Endothelial cell of umbilical vein (primary cell): ENCODE results near the gene MYCT1. TPM values are rescaled to one million over a fixed set of nuclear protein-coding genes. Genes with fewer than 3 reads are reported as not detected.
A peak's percentile ranks its signal among the peaks of the same experiment; 100 is the strongest.

Experiments used
- BruUV-seq: library from RNA; stranded (reverse); fragments of 400-500 nt; replicated peaks from 2 replicates; lab custom pipeline; 2021; lab: Mats Ljungman, UMichigan
- CTCF ChIA-PET: fragments of 300-600, 350-600 bp; sonication (Branson Sonifier 250); formaldehyde crosslinking; loops from one replicate; lab custom pipeline; 2021; ENCODE audit warnings: antibody characterized with exemption, inconsistent platforms; lab: Charles Lee
- POLR2A ChIA-PET: fragments of 300-600, 350-600 bp; sonication (Branson Sonifier 250); formaldehyde crosslinking; loops from one replicate; lab custom pipeline; 2021; ENCODE audit warnings: antibody characterized with exemption, inconsistent platforms; lab: Charles Lee
- DNase-seq: peaks from one replicate; pipeline ENCODE4 v3.0.0-alpha.2; 2011; ENCODE audit warnings: low read depth, low spot score
- FAIRE-seq: peaks from 2 replicates; lab custom pipeline; 2011; peaks lifted over from hg19 to GRCh38; lab: Jason Lieb, UNC
- H2AFZ ChIP-seq: 2 replicates; pipeline ENCODE4 v1.6.0; 2012; ENCODE audit warnings: low read depth, low read length, control low read depth, inconsistent platforms
- H3K27ac ChIP-seq: 2 replicates; pipeline ENCODE4 v1.5.1; 2011; ENCODE audit warnings: low read depth, mild to moderate bottlenecking, control low read depth, low read length, moderate library complexity; ENCODE audit not compliant: insufficient read depth
- H3K27me3 ChIP-seq, 2 experiments: 2 replicates each; pipeline versions ENCODE4 v1.6.0 to v1.6.1; 2011; ENCODE audit warnings: low read length in 2 of 2, mixed read lengths in 1 of 2; ENCODE audit not compliant: control insufficient read depth in 2 of 2, insufficient read depth in 2 of 2
- H3K36me3 ChIP-seq, 2 experiments: 2 replicates in 1 of 2; 3 replicates in 1 of 2; pipeline ENCODE4 v1.5.1; 2011; ENCODE audit warnings: low read length in 2 of 2, mild to moderate bottlenecking in 1 of 2, moderate library complexity in 1 of 2; ENCODE audit not compliant: control insufficient read depth in 2 of 2, insufficient read depth in 2 of 2; ENCODE audit errors: extremely low read depth in 1 of 2
- H3K4me1 ChIP-seq: 3 replicates; pipeline ENCODE4 v1.5.1; 2011; ENCODE audit warnings: mild to moderate bottlenecking, low read length; ENCODE audit not compliant: control insufficient read depth, insufficient read depth; ENCODE audit errors: extremely low read depth
- H3K4me2 ChIP-seq: 2 replicates; pipeline ENCODE4 v1.6.1; 2011; ENCODE audit warnings: low read length, control low read depth, mixed read lengths; ENCODE audit not compliant: insufficient read depth
- H3K4me3 ChIP-seq, 3 experiments: fragments of 200-600 bp in 1 of 3; sonication (generic), shearing (Covaris generic) in 1 of 3; replicated peaks in 1 of 3; 2 replicates each; pipeline ENCODE4 v1.5.1; 2011 to 2016; ENCODE audit warnings: control low read depth in 3 of 3, low read length in 3 of 3, mild to moderate bottlenecking in 2 of 3, inconsistent platforms in 1 of 3, low read depth in 1 of 3, moderate library complexity in 1 of 3; ENCODE audit not compliant: insufficient read depth in 1 of 3
- H3K79me2 ChIP-seq: 2 replicates; pipeline ENCODE4 v1.6.0; 2012; ENCODE audit warnings: low read length, inconsistent platforms; ENCODE audit not compliant: control insufficient read depth, insufficient read depth
- H3K9ac ChIP-seq: replicated peaks from 2 replicates; pipeline ENCODE3; 2011; ENCODE audit warnings: low read length, control low read depth; ENCODE audit not compliant: insufficient read depth; ENCODE audit errors: extremely low read depth
- H3K9me1 ChIP-seq: replicated peaks from 3 replicates; pipeline ENCODE4 v1.6.0; 2011; ENCODE audit warnings: mild to moderate bottlenecking, low read length; ENCODE audit not compliant: control insufficient read depth, insufficient read depth; ENCODE audit errors: extremely low read depth
- H3K9me3 ChIP-seq: replicated peaks from 2 replicates; pipeline ENCODE4 v1.5.1; 2012; ENCODE audit warnings: low read length, inconsistent platforms; ENCODE audit not compliant: control insufficient read depth, insufficient read depth
- H4K20me1 ChIP-seq: replicated peaks from 2 replicates; pipeline ENCODE3; 2011; ENCODE audit warnings: mild to moderate bottlenecking, low read length; ENCODE audit not compliant: control insufficient read depth, insufficient read depth; ENCODE audit errors: extremely low read depth
- EZH2 ChIP-seq: IDR thresholded peaks from 2 replicates; pipeline ENCODE4 v1.6.1; 2012; ENCODE audit warnings: borderline replicate concordance, low read depth, mild to moderate bottlenecking, moderate library complexity, low read length, inconsistent platforms; ENCODE audit not compliant: severe bottlenecking
- FOS ChIP-seq: IDR thresholded peaks from 2 replicates; pipeline ENCODE4 v1.6.1; 2011; ENCODE audit warnings: mild to moderate bottlenecking, low read length, moderate library complexity, borderline replicate concordance; ENCODE audit not compliant: insufficient read depth
- GATA2 ChIP-seq: IDR thresholded peaks from 2 replicates; pipeline ENCODE4 v1.7.0; 2011; ENCODE audit warnings: low read depth, mild to moderate bottlenecking, moderate library complexity, mixed read lengths, low read length; ENCODE audit not compliant: insufficient read length, insufficient read depth
- JUN ChIP-seq: IDR thresholded peaks from 2 replicates; pipeline ENCODE4 v1.6.1; 2011; ENCODE audit warnings: borderline replicate concordance, low read depth; ENCODE audit not compliant: insufficient read length, insufficient read depth
- POLR2A ChIP-seq: IDR thresholded peaks from 2 replicates; pipeline ENCODE4 v1.6.1; 2012; ENCODE audit warnings: low read depth, mild to moderate bottlenecking, control low read depth, low read length
- dilution Hi-C: fragments of 300-500 bp; cut with MboI; formaldehyde crosslinking; loops from one replicate; pipeline ENCODE4 v1.15.0; 2019; ENCODE audit warnings: low sequenced_read_pairs; ENCODE audit not compliant: extremely low pct_ligation_motif_present
- intact Hi-C: fragments of 100-400 bp; cut with micrococcal nuclease; formaldehyde crosslinking; loops from one replicate; pipeline ENCODE4 v1.10.0; 2022
- polyA plus RNA-seq, 4 experiments: library from polyadenylated mRNA; depleted of rRNA in 3 of 4; stranded (reverse) in 3 of 4; unstranded in 1 of 4; fragments of >200 nt; gene quantifications; 2 replicates each; pipeline versions ENCODE4 v1.2.1 to v1.2.3, GENCODE V29; 2011 to 2012; ENCODE audit warnings: missing spikeins in 1 of 4
- total RNA-seq: library from RNA; stranded (reverse); gene quantifications from 2 replicates; pipeline ENCODE4 v1.2.3, GENCODE V29; 2021
- TF ChIP-seq, protein P1 (sequence below), 2 donors: IDR thresholded peaks; 1 replicate in 1 of 2; 2 replicates in 1 of 2; pipeline ENCODE4 v1.5.1; 2011; ENCODE audit warnings: low read length in 2 of 2, mild to moderate bottlenecking in 2 of 2, moderate library complexity in 2 of 2, control low read depth in 1 of 2, inconsistent platforms in 1 of 2, low read depth in 1 of 2; ENCODE audit not compliant: insufficient read depth in 1 of 2; ENCODE audit errors: extremely low read depth in 1 of 2
- TF ChIP-seq, protein P2 (sequence below): IDR thresholded peaks from 2 replicates; pipeline ENCODE4 v1.6.1; 2011; ENCODE audit not compliant: insufficient read depth, insufficient read length

The MYCT1 gene
- total and polyA plus RNA-seq, 2 donors (not counting 3 experiments of a cell fraction or from before 2014, with no cell fraction given) = 110 to 119 TPM

DNA sequence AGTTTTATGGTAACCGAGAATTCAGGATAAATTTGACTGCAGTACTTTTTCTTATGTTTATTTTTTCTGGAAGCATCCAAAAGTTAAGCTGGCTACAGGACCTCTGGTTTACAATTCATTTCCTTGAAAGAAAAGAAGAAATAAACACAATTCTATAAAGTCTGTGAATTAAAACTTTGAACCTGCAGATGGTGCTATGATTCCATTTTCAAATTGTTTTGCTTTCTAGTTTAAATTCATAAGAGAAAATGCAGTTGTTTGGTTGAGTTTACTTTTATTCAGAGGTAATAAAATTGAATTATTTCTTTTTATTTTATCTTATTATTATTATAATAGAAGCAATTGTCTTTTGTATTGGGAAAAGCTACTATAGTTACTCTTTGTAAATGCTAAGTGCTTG is 51.1 kb downstream of the MYCT1 start:
- intact Hi-C loops = no loop called here
- no peaks in the 10 kb centered on the region for H3K9me1 ChIP-seq
- no peaks in the 10 kb centered on the region for H3K4me1 ChIP-seq
- no peak overlapping the region for H3K9ac ChIP-seq
- H3K27ac ChIP-seq = no peak overlapping the region
- no peaks in the 10 kb centered on the region for H3K9me3 ChIP-seq
- no peaks in the 10 kb centered on the region for H3K36me3 ChIP-seq
- TF ChIP-seq, protein P1, sequence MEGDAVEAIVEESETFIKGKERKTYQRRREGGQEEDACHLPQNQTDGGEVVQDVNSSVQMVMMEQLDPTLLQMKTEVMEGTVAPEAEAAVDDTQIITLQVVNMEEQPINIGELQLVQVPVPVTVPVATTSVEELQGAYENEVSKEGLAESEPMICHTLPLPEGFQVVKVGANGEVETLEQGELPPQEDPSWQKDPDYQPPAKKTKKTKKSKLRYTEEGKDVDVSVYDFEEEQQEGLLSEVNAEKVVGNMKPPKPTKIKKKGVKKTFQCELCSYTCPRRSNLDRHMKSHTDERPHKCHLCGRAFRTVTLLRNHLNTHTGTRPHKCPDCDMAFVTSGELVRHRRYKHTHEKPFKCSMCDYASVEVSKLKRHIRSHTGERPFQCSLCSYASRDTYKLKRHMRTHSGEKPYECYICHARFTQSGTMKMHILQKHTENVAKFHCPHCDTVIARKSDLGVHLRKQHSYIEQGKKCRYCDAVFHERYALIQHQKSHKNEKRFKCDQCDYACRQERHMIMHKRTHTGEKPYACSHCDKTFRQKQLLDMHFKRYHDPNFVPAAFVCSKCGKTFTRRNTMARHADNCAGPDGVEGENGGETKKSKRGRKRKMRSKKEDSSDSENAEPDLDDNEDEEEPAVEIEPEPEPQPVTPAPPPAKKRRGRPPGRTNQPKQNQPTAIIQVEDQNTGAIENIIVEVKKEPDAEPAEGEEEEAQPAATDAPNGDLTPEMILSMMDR (IDR thresholded peaks at IDR 0.05; ENCODE audit: extremely low read depth in 1 of 2, insufficient read depth in 1 of 2, low read depth in 1 of 2, low read length in 2 of 2) = peak in 1 of 2 donors; percentile 5
- TF ChIP-seq POLR2A = no peak
- H3K27me3 ChIP-seq = peaks cover 0 to 2% of the 10 kb centered on the region in 2 experiments
- dilution Hi-C loops = no loop called here
- BruUV-seq = no TSS peak
- no peak overlapping the region for H3K4me3 ChIP-seq
- no peaks in the 10 kb centered on the region for H3K79me2 ChIP-seq
- H4K20me1 ChIP-seq = peaks cover 2% of the 10 kb centered on the region
- DNase-seq = peak; percentile 47
- FAIRE-seq = peak; percentile 82
- CTCF ChIA-PET = interaction anchor here (0.7 to 7.7 kb wide), 17 partner anchors 9 to 273 kb away, joined by 3 to 103 read pairs (median 4); no protein-coding TSS in a partner anchor
- H3K4me2 ChIP-seq = no peak overlapping the region
- POLR2A ChIA-PET = no interaction called here
- H2AFZ ChIP-seq = no peak overlapping the region

DNA sequence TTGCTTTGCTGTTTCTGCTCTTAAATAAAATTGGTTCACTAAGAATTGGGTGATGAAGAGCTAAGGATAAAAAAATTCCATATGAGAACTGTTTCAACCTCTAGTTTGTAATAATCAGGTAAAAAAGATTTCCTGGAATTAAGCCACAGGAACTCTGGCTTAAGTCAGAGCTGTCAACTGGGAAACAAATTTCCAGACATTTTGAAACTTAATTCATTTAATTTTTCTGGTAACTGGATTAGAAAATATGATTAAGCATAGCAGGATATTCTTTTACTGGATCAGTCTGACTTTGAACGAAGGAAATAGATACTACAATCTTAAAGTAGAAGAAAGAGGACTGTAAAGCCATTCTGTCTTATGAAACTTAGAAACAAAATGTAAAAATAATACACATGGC is 51.6 kb downstream of the MYCT1 start:
- ChIA-PET CTCF (interaction anchor here (0.7 to 7.7 kb wide), 16 partner anchors 9 to 273 kb away, joined by 3 to 103 read pairs (median 4); no protein-coding TSS in a partner anchor), POLR2A (no interaction called here)
- dilution Hi-C loops = no loop called here
- no peak for DNase-seq
- no peak overlapping the region for H3K27ac ChIP-seq
- no peak for FAIRE-seq
- H3K4me1 ChIP-seq = no peaks in the 10 kb centered on the region
- H4K20me1 ChIP-seq = peaks cover 2% of the 10 kb centered on the region
- intact Hi-C loops = no loop called here
- H3K9me3 ChIP-seq = no peaks in the 10 kb centered on the region
- H3K4me2 ChIP-seq = no peak overlapping the region
- peaks cover 0 to 2% of the 10 kb centered on the region in 2 experiments for H3K27me3 ChIP-seq
- no peaks in the 10 kb centered on the region for H3K9me1 ChIP-seq
- H3K36me3 ChIP-seq = no peaks in the 10 kb centered on the region
- no peaks in the 10 kb centered on the region for H3K79me2 ChIP-seq
- BruUV-seq = no TSS peak
- TF ChIP-seq, protein P2, sequence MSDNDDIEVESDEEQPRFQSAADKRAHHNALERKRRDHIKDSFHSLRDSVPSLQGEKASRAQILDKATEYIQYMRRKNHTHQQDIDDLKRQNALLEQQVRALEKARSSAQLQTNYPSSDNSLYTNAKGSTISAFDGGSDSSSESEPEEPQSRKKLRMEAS = no peak
- TF ChIP-seq EZH2 (no peak), JUN (no peak), GATA2 (no peak), FOS (no peak), POLR2A (no peak)
- TF ChIP-seq, protein P1 (IDR thresholded peaks at IDR 0.05; ENCODE audit: extremely low read depth in 1 of 2, insufficient read depth in 1 of 2, low read depth in 1 of 2, low read length in 2 of 2) = no peak
- no peak overlapping the region for H3K4me3 ChIP-seq
- no peak overlapping the region for H3K9ac ChIP-seq
- H2AFZ ChIP-seq = no peak overlapping the region
